ENCODE results near the gene ABHD12. TPM values are rescaled to one million over a fixed set of nuclear protein-coding genes. Genes with fewer than 3 reads are reported as not detected.

Gene ABHD12
- polyA plus RNA-seq, 1 donor (not counting 4 experiments of a cell fraction or from before 2014, with no cell fraction given) = 11.2 TPM

DNA sequence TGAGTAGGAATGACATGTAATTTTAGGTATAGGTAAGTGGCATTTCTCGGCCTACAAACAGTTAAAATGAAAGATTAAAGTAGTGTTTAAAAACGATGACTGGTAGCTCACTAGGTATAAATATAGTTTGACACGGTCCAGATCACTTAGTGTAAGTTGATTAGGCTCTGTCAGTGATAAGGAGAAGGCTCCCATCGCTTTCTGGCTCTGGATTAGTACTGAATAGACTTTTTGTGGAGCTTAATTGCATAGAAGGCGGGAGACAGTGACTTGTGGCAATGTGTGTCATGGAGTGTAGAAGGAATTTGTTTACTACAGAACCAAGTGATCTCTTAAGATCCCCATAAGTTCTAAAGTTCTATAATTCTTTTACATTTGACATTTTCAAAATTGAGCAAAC lies 136.1 kb downstream of the ABHD12 start:
- Histone ChIP-seq H3K27ac (ENCODE audit: control insufficient read depth, insufficient read depth, low read length) (no peak overlapping the region), H3K4me2 (ENCODE audit: control insufficient read depth, extremely low read depth, insufficient read depth, low read depth, low read length) (no peak overlapping the region), H3K9me1 (ENCODE audit: control insufficient read depth, extremely low read depth, insufficient read depth, low read length) (peaks cover 12% of the 10 kb centered on the region), H4K20me1 (ENCODE audit: control insufficient read depth, extremely low read depth, insufficient read depth, low read length) (peaks cover 59% of the 10 kb centered on the region), H3K9me3 (ENCODE audit: control insufficient read depth, low read depth, low read length) (no peaks in the 10 kb centered on the region), H3K9ac (ENCODE audit: control insufficient read depth, extremely low read depth, insufficient read depth, low read length) (no peak overlapping the region), H3K79me2 (ENCODE audit: control insufficient read depth, insufficient read depth, low read length) (peaks cover 96% of the 10 kb centered on the region), H2AFZ (ENCODE audit: control insufficient read depth, low read length) (no peak overlapping the region), H3K4me3 (ENCODE audit: control insufficient read depth in 2 of 3, extremely low read depth in 1 of 3, insufficient read depth in 2 of 3, low read depth in 1 of 3, low read length in 3 of 3) (no peak overlapping the region), H3K4me1 (ENCODE audit: control insufficient read depth, extremely low read depth, insufficient read depth, low read length) (peaks cover 34% of the 10 kb centered on the region), H3K27me3 (ENCODE audit: control insufficient read depth, extremely low read depth, insufficient read depth, low read length) (no peaks in the 10 kb centered on the region), H3K36me3 (ENCODE audit: control insufficient read depth in 2 of 2, extremely low read depth in 1 of 2, insufficient read depth in 2 of 2, low read length in 2 of 2) (peaks cover 44 to 55% of the 10 kb centered on the region in 2 experiments)
- FAIRE-seq (no peak), DNase-seq (ENCODE audit: low read depth, low spot score) (no peak)
- TF ChIP-seq EZH2 (IDR thresholded peaks at IDR 0.05; ENCODE audit: low read length) = no peak
- TF ChIP-seq, protein P1, sequence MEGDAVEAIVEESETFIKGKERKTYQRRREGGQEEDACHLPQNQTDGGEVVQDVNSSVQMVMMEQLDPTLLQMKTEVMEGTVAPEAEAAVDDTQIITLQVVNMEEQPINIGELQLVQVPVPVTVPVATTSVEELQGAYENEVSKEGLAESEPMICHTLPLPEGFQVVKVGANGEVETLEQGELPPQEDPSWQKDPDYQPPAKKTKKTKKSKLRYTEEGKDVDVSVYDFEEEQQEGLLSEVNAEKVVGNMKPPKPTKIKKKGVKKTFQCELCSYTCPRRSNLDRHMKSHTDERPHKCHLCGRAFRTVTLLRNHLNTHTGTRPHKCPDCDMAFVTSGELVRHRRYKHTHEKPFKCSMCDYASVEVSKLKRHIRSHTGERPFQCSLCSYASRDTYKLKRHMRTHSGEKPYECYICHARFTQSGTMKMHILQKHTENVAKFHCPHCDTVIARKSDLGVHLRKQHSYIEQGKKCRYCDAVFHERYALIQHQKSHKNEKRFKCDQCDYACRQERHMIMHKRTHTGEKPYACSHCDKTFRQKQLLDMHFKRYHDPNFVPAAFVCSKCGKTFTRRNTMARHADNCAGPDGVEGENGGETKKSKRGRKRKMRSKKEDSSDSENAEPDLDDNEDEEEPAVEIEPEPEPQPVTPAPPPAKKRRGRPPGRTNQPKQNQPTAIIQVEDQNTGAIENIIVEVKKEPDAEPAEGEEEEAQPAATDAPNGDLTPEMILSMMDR (optimal IDR thresholded peaks at IDR 0.05 in 1 of 3, IDR thresholded peaks at IDR 0.05 in 1 of 3, conservative IDR thresholded peaks at IDR 0.05 in 1 of 3; ENCODE audit: extremely low read depth in 1 of 3, insufficient read depth in 2 of 3, low read length in 3 of 3) = no peak
- dilution Hi-C loops (cut with MboI; ENCODE audit: extremely low pct_ligation_motif_present, low sequenced_read_pairs) = no loop called here

GRCh38 chr20:25253606-25254275 lies 136.9 kb downstream of the ABHD12 start:
- Histone ChIP-seq H3K27ac (ENCODE audit: control insufficient read depth, insufficient read depth, low read length) (no peak overlapping the region), H3K4me3 (ENCODE audit: control insufficient read depth in 2 of 3, extremely low read depth in 1 of 3, insufficient read depth in 2 of 3, low read depth in 1 of 3, low read length in 3 of 3) (no peak overlapping the region), H3K79me2 (ENCODE audit: control insufficient read depth, insufficient read depth, low read length) (peaks cover 96% of the 10 kb centered on the region)

More at GRCh38 chr20:25253606-25254275, 136.9 kb downstream of the ABHD12 start:
- Histone ChIP-seq H3K36me3 (ENCODE audit: control insufficient read depth in 2 of 2, extremely low read depth in 1 of 2, insufficient read depth in 2 of 2, low read length in 2 of 2) (peaks cover 36 to 47% of the 10 kb centered on the region in 2 experiments), H3K4me1 (ENCODE audit: control insufficient read depth, extremely low read depth, insufficient read depth, low read length) (peaks cover 34% of the 10 kb centered on the region), H2AFZ (ENCODE audit: control insufficient read depth, low read length) (no peak overlapping the region), H4K20me1 (ENCODE audit: control insufficient read depth, extremely low read depth, insufficient read depth, low read length) (peaks cover 65% of the 10 kb centered on the region), H3K9me1 (ENCODE audit: control insufficient read depth, extremely low read depth, insufficient read depth, low read length) (peaks cover 12% of the 10 kb centered on the region), H3K4me2 (ENCODE audit: control insufficient read depth, extremely low read depth, insufficient read depth, low read depth, low read length) (no peak overlapping the region), H3K9ac (ENCODE audit: control insufficient read depth, extremely low read depth, insufficient read depth, low read length) (no peak overlapping the region), H3K9me3 (ENCODE audit: control insufficient read depth, low read depth, low read length) (no peaks in the 10 kb centered on the region), H3K27me3 (ENCODE audit: control insufficient read depth, extremely low read depth, insufficient read depth, low read length) (no peaks in the 10 kb centered on the region)
- DNase-seq (ENCODE audit: low read depth, low spot score) (no peak), FAIRE-seq (no peak)
- dilution Hi-C loops (cut with MboI; ENCODE audit: extremely low pct_ligation_motif_present, low sequenced_read_pairs) = no loop called here
- TF ChIP-seq, protein P1 (optimal IDR thresholded peaks at IDR 0.05 in 1 of 3, IDR thresholded peaks at IDR 0.05 in 1 of 3, conservative IDR thresholded peaks at IDR 0.05 in 1 of 3; ENCODE audit: extremely low read depth in 1 of 3, insufficient read depth in 2 of 3, low read length in 3 of 3) = no peak
- no peak for TF ChIP-seq EZH2 (IDR thresholded peaks at IDR 0.05; ENCODE audit: low read length)

Data from keratinocyte (primary cell).